RPMI7951 (cell line): ENCODE data around the gene TP73. TPM values are rescaled to one million over a fixed set of nuclear protein-coding genes. Genes with fewer than 3 reads are reported as not detected.

ENCODE experiments used
- DNase-seq: peaks from one replicate; pipeline ENCODE4 v3.0.0-alpha.2; 2012; ENCODE audit warnings: low read depth
- total RNA-seq: library from RNA; depleted of rRNA; stranded (reverse); fragments of >200 nt; shearing (Covaris generic); gene quantifications from 2 replicates; pipeline ENCODE4 v1.2.3, GENCODE V29; 2014

The TP73 gene
- total RNA-seq, 1 experiment from 2014 or later = not detected

GRCh38 chr1:3727825-3728776 is 75.8 kb downstream of the TP73 start:
- DNase-seq = no peak

- no peak for DNase-seq
Observed at GRCh38 chr1:3729594-3730542, 77.6 kb downstream of the TP73 start.

- no peak for DNase-seq
Observed at GRCh38 chr1:3730543-3731247, 78.4 kb downstream of the TP73 start.

- no peak for DNase-seq
Observed at GRCh38 chr1:3731583-3732433, 79.5 kb downstream of the TP73 start.

GRCh38 chr1:3732434-3733093 is 80.2 kb downstream of the TP73 start:
- DNase-seq = no peak

- no peak for DNase-seq
Observed at GRCh38 chr1:3733094-3733882, 81.0 kb downstream of the TP73 start.

- no peak for DNase-seq
Observed at GRCh38 chr1:3733883-3734589, 81.7 kb downstream of the TP73 start.

GRCh38 chr1:3734602-3735001 is 82.3 kb downstream of the TP73 start:
- no peak for DNase-seq

GRCh38 chr1:3735027-3735681 is 82.8 kb downstream of the TP73 start:
- DNase-seq = no peak

GRCh38 chr1:3735688-3736087 is 83.4 kb downstream of the TP73 start:
- no peak for DNase-seq

- DNase-seq = no peak
Observed at GRCh38 chr1:3736131-3736561, 83.8 kb downstream of the TP73 start.

- DNase-seq = no peak
Observed at GRCh38 chr1:3736708-3737107, 84.4 kb downstream of the TP73 start.

- DNase-seq = no peak
Observed at GRCh38 chr1:3738943-3739342, 86.6 kb downstream of the TP73 start.

GRCh38 chr1:3740042-3740441 is 87.7 kb downstream of the TP73 start:
- DNase-seq = no peak

- no peak for DNase-seq
Observed at GRCh38 chr1:3740752-3741151, 88.4 kb downstream of the TP73 start.

GRCh38 chr1:3741566-3742438 is 89.5 kb downstream of the TP73 start:
- no peak for DNase-seq
